Stimulated activated CD4-positive, alpha-beta T cell treated with anti-CD3 and anti-CD28 coated beads, Interleukin-15, amount 100 ng/mL, for 1 hour (primary cell): ENCODE results near the gene INPP1.

Experiments used
- DNase-seq, 2 donors: peaks; one replicate each; pipeline ENCODE4 v3.0.0-alpha.2; 2020; ENCODE audit warnings: low read depth in 1 of 2, low spot score in 1 of 2

INPP1 gene

DNA sequence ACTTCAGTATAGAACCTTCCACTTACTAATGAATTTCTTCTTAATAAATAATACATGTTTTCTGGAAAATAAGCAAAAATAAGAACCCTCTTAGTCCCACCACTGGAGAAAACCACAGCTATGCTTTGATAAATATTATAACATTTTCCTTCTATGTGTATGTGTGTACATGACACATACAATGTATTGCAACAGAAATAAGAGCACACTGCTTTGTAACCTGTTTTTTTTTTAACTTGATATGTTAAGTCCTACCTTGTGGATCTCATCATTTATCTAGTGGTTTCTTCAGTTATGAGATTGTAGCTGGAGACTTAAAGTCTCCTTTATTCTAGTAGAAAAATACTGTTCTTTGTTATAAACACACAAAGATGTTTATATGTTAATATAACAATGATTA, 17.2 kb downstream of the INPP1 start:
- no peak for DNase-seq

DNA sequence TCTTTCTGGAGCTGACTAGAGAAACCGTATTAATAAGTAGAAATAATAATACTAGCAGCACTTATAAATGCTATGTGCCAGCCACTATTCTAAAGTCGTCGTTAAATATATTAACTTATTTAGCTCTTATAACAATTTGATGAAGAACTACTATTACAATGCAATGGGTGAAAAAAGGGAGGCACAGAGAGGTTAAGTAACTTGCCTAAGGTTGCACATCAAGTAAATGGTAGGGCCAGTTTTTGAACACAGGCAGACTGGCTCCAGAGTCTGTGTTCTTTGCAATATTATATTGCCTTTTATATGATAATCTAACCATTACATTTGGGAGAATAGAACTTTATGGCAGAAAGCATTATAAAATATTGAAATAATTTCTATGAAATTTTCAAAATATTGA, 17.6 kb downstream of the INPP1 start:
- DNase-seq = no peak

DNA sequence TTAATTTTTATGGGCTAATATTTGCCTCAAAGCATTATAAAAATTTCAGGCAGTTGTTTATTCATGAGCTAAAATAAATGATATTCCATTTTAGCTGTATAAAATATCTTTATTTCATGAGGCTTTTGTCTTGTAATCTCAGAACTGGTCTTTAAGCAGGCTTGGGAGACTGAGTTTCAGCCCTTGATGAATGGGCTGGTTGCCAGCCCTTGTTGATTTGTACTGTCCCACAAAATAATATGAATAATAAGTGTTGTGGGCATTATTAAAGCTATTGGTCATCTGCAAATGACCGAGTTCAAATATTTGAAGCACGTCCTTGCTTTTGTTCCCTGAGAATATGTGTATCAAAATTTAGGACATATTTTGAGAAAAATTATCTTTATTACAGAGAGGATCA, 18.2 kb downstream of the INPP1 start:
- no peak for DNase-seq

DNA sequence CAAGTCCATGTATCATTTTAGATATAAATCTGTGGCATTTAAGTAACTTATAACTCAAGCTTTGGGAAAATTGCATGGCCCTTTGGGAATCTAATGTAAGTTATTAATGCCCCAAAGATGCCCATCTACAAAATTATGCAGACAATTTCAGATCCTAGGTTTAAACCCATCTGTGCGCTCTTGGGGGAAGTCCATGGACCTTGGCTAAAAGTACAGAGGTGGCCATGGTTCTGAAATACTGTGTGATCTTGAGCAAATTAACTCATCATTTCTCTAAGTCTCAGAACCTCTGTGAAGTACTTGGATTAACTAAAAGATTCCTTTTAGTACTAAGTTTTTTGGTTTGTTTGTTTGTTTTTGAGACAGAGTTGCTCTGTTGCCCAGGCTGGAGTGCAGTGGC, 19.5 kb downstream of the INPP1 start:
- no peak for DNase-seq

DNA sequence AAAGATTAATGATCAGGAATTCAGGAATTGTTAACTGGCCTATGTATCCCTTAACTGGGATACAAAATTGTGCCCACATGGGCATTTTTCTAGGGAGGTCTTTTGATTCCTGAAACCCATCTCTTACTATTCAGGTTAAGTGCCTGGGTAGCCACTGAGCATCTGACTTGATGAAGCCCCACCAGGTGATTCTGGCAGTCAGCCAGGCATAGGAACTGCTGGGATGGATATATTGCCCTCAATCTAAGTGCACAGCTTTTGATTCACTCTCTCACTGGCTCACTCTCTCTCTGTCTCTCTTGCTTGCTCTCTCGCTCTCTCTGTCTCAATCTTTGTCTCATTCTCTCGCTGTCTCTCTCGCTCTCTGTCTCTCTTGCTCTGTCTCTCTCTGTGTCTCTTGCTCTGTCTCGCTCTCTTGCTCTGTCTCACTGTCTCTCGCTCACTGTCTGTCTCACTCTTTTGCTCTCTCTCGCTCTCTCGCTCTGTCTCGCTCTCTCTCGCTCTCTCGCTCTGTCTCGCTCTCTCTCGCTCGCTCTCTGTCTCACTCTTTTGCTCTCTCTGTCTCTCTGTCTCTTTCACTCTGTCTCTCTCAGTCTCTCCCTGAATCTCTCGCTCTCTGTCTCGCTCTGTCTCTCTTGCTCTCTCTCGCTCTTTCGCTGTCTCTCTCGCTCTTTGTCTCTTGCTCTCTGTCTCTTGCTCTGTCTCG, 22.3 kb downstream of the INPP1 start:
- no peak for DNase-seq

DNA sequence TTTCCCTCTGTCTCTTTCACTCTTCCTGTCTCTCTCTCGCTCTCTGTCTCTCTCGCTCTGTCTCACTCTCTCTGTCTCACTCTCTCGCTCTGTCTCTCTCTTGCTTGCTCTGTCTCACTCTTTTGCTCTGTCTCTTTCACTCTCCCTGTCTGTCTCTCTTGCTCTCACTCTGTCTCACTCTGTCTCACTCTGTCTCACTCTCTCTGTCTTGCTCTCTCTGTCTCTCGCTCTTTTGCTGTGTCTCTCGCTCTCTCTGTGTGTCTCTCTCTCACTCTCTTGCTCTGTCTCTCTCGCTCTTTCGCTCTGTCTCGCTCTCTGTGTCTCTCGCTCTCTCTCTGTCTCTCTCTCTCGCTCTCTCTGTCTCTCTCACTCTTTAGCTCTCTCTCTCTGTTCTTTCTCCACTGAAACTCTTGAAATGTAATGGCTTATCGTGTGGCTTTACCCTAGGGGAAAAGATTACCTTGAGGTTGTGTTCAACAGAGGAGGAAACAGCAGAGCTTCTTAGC, 22.9 kb downstream of the INPP1 start:
- no peak for DNase-seq

DNA sequence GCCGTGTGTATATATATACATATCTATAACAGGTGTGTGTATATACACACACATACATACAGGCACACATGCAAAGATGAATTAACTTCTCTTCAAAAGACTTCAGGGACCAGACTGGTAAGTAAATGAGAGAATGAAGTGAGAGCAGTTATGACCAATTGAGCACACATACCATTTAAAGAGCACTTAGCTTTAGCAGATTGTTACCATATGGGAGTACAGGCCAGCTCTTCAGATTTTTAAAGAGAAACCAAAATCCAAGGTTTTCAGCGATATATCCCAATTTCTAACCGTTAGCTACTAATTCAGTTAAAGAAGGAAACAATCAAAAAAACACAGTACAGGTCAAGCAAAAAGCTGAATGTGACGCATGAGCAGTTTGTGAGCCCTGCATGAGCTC, 23.7 kb downstream of the INPP1 start:
- no peak for DNase-seq

DNA sequence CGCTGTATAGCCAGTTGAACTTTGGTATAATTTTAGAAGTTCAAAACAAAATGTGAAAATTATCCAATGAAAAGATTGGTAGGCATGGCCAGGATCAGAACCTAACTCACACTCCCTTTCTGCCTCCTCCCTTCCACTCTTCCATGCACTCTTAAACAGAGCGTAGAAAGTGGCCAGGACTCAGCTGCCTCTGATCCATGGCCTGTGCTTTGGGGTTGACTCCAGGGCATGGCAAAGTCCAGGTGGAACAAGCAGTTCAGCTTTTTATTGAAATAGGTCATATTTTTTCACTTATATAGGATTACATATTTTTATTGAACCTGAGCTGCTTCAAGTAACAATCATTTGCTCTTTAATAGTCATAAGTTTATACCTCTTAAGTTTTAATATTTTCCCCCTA, 26.2 kb downstream of the INPP1 start:
- DNase-seq = no peak

DNA sequence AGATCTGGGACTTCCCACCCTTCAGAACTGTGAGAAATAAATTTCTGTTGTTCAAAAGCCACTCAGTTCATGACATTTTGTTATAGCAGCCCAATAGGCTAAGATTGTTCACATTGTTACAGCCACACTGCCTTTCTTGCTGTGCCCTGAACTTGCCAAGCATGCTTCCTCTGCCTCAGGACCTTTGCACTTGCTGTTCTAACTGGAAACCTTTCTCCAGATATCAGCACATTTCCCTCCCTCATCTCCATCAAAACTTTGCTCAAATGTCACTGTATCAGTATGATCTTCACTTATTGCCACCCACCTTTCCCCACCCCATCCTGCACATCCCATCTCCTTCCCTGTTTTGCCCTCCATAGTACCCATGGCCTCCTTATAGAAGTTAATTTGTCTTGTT, 32.7 kb downstream of the INPP1 start:
- DNase-seq = no peak

DNA sequence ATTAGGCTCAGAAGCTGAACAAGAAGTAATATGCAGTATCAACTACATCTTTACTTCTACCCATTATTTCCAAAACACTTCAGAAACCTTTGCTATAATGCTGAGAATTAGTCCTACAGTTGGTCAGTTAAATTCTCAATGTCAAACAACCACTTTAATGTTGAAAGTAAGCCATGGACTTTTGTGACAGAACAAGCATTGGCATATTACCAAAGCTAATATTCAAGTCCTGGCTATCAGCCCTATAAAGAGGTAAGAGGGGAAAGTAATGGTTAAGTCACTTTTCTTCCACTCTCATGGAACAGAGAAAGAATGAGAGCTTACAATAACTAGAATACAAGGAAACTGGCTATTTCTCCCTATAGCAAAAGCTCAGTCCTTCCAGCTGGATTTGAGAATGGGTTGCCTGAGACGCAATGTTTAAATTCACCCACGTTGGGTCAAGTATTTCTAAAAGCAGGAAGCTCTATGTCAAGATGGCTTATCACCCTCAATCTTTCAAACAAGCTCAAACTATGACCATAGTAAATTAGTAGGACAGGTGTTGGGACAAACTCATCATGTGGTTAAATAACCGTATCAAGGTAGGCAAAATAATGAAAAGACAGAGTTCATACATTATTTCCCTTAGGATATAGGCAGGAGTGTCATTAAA, 33.3 kb downstream of the INPP1 start:
- DNase-seq = no peak

DNA sequence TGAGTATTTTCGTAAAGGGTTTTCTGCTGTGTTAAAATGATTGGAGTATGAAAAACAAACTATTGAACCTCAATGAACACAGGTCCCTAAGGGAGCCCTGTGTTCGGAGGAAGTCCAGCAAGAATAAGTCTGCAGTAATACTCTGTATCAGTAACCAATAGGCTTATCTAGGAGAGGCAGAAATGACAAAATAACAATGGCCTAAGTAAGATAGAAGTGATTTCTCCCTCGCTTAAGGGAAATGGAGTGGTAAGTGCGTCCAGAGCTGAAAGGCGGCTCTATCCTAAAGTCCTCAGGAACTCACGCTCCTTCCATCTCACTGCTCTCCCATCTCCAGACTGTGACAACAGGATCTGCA, 35.5 kb downstream of the INPP1 start:
- no peak for DNase-seq

DNA sequence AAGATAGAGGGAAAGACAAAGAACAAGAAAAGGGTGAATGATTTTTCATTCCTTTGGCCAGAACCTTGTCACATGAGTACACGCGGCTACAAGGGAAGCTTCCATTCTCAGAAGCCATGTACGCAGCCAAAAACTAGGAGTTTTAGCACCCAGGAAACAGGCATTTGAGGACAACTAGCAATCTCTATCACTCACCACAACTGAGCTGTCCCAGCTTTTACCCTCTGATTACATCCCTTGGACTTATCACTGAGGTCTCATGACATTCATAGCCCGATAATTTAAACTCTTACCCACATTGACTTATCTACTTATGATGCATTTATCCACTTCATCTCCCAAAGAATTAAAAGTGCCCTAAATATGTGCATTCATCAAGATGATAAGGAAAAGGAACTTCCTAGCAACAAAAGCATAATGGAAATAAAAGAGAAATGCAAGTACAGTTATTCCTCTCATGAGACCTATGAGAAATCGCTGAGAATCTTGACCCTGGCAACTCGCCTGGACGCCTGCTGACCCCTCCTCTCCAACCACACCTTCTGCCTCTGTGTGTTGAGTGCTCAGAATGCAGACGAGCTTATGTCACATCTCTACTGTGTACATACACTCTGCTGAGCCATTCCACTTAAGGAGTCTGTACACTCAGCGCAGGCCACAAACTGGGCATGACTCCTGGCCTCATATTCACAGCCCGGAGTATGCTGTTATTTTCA, 36.0 kb downstream of the INPP1 start:
- no peak for DNase-seq

DNA sequence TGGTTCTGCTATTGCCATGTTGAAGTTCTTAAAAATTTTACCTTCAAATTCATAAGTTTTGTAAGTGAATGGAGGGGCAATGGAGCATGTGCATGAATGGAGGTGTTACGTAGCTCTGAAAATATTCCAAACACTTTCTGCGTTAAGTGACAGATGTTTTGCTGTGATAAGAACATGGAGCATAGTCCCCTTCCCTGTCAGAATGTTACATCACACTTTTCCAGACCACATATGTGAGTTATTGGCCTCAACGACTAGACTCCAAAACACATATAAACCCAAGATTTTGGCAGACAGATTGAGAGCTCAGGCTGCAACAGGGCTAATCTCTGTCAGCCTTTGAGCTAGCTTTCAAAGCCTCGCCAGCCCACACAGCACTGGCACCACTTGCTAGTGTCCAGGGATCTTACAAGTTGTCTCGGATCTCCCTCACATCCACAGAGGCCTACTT, 37.6 kb downstream of the INPP1 start:
- no peak for DNase-seq

DNA sequence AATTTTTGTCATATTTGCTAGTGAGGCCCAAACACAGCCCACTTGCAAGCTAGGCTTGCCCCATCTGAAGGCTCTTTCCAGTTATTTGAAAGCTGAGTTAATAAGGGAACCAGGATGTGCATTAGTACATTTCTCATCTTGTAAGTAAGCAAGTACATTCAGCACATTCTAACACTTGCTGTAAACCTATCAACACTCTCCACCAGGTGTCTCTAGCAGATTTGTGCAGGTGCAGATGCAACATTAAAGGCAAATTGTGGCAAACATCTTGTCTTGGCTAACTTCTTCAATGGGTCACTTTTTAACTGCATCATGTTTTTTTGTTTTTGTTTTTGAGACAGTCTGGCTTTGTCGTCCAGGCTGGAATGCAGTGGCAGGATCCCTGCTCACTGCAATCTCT, 39.5 kb downstream of the INPP1 start:
- DNase-seq = no peak

DNA sequence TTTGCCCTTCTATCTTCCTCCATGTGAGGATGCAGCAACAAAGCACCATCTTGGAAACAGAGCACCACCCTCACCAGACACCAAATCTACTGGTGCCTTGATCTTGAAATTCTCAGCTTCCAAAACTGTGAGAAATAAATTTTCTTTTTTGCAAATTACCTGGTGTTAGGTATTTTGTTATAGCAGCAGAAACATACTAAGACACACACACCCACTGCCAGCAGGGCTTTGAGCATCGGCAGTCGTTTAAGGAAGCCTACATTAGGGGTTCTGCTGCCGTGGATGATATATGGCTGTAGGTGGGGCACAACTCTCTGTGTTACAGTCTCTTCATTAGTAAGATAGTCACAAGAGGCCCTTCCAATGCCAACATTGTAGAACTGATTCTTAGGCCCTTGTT, 44.0 kb downstream of the INPP1 start:
- DNase-seq = no peak

DNA sequence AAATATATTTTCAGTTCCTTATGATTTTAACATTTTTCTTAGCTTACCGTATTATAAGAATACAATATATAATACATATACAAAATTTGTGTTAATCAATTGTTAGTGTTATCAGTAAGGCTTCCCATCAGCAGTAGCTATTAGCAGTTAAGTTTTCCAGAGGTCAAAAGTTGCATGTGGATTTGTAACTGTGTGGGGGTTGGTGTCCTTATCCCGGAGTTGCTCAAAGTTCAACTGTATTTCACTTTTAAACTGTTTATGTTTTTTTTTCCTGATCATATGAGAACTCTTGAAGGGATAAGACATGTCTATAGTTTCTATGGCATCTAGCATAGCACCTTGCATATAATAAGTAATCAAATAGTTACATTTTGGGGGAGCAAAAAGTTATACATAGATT, 52.9 kb downstream of the INPP1 start:
- DNase-seq = no peak

DNA sequence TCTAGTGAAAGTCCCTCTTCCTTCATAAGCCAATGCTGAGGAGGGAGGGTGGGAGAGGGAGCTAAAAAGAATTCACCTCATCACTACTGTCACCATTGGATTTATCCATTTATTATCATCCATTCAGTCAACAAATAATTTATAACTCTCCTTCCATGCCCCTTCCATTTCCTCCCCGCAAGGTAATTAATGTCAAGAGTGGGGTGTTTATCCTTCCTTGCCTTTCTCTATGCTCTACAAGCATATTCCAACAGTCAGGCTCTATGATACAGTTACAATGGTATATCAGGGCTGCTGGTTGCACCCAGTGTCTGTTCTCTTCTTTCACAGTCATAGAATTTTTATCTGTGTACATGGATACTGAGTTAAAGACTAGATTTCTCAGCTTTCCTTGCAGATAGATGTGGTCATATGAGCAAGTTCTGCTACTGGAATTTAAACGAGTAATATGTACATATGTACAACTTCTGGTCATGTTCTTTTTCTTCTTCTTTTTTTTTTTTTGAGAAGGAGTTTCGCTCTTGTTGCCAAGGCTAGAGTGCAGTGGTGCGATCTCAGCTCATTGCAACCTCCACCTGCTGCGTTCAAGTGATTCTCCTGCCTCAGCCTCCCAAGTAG, 59.7 kb downstream of the INPP1 start:
- no peak for DNase-seq

DNA sequence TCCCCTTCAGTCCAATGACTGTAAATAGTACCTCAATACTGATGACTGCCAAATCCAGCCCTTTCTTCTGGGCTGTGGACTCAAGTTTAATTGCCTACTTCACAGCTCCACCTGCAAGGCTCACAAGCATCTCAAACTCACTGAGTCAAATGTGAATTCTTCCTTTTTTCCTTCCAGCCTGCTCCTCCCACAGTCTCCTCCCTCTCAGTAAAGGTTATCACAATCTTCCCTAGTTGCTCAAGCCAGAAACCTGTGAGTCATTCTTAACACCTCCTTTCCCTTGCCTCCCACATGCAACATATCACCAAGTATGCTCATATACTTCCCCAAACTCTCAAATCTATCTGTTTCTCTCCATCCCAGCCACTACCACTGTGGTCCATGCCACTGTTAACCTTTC, 61.1 kb downstream of the INPP1 start:
- DNase-seq = no peak

DNA sequence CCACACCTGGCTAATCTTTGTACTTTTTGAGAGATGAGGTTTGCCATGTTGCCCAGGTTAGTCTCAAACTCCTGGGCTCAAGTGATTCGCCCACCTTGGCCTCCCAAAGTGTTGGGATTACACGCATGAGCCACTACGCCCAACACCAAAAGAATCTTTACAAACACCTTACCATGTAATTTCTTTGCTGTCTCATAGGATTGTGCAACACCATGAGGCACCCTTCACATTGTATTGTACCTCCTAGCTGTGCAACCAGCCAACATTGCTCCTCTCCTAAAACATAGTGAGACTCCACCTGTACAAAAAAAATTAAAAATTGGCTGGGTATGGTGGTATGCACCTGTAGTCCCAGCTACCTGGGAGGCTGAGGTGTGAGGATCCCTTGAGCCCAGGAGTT, 61.7 kb downstream of the INPP1 start:
- no peak for DNase-seq

DNA sequence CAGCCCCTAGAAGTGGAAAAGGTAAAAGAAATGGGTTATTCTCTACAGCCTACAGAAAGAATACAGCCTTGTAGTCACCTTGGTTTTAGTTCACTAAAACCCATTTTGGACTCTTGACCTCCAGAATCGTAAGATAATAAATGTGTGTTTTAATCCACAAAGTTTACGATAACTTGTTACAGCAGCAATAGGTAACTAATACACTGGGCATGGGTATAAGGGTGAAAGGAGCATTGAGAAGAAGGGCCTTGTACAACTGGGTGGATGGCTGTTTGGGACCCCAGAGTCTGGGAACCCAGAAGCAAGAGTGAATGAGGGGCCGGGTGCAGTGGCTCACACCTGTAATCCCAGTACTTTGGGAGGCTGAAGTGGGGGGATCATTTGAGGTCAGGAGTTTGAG, 62.6 kb downstream of the INPP1 start:
- no peak for DNase-seq

DNA sequence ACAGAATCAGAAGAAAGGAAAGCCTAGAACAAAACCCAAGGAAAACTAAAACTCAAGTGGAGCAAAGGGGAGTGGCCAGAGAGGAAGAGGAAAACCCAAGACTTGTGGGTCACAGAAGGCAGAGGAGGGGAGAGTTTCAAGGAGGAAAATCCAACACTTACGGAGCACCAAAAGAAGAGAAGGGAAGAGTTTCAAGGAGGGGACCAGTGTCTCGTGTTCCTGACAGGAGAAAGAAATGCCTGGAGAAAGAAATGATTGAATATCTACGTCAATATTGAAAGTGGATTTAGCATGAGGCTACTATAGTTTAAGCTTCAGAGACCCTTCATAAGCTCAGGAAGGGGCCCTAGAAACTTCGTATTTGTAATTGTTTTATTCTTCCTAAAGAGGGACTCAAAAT, 63.4 kb downstream of the INPP1 start:
- no peak for DNase-seq

DNA sequence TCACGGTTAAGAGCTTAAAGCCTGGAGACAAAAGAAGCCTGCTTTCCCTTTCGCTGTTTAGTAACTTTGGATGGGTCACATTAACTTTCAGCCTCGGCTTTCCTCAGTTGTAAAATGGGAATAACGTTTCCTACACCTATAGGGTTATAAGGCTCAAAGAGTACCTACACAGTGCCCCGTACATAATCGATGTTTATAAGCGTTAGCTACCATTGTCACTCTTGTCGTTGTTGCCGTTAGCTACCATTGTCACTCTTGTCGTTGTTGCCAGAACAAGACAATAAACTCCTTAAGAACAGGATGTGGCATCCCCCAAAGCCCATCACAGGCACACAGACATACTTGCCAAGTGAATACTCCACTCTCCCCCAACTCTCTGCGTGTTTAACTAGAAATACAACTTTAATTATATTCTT, 63.9 kb downstream of the INPP1 start:
- DNase-seq = no peak
